ENCODE measurements around the gene USP40. TPM values are rescaled to one million over a fixed set of nuclear protein-coding genes. Genes with fewer than 3 reads are reported as not detected.

Gene USP40
- polyA plus RNA-seq, 1 donor (not counting 4 experiments of a cell fraction or from before 2014, with no cell fraction given) = 37.3 TPM

DNA sequence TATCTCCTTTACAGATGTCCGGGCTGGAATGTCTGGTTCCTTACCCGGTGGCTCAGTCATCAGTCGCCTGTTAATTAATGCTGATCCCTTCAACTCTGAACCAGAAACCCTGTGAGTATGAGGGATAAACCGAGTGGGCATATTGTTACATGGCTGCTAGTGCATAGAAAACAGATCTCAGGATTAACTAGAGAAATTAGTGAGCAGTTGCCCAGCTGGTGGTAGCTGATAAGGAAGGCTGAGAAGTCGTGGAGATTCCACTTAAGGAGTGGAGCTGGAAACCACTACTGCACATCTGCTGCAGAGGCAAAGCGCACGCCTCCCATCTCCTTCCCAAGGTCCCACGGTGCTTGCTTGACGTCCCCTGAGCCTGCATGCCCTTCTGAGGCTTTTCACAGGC lies 114.6 kb downstream of the USP40 start:
- peaks cover 9 to 11% of the 10 kb centered on the region in 2 experiments for H3K36me3 ChIP-seq (ENCODE audit: control insufficient read depth in 2 of 2, extremely low read depth in 1 of 2, insufficient read depth in 2 of 2, low read length in 2 of 2)

DNA sequence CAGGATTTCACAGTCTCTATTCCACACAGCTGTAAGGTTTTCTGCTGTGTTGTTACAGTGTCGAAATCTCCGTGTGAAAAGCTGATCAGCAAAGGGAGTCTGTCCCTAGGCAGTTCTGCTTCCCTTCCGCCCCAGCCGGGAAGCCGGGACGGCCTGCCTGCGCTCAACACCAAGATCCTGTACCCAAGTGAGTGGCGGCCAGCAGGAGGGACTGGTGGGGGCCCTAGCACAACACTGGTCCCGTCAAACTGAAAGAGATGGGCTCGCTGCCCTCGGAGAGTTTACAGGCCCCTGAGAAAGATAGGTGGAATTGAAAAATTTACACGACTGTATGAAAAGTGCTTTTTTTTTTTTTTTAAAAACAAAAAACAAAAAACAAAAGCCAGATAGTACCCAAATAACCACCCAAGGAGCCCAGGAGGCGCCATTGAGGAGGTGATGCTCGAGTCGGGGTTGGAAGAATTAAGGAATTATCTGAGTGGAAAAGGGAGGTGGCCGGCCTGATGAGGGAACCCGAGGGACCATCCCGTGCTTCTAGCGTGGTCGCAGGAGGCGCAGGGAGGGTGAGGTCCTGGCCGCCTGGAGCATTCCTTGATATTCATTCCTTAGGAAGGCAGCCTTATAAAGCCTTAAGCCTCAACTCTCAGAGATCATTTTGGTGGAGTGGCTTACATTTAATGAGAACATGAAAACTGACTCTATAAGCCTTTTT lies 115.6 kb downstream of the USP40 start:
- no peaks in the 10 kb centered on the region for H3K9me3 ChIP-seq (ENCODE audit: control insufficient read depth, low read depth, low read length)
- no peaks in the 10 kb centered on the region for H3K4me1 ChIP-seq (ENCODE audit: control insufficient read depth, extremely low read depth, insufficient read depth, low read length)
- H3K27ac ChIP-seq (ENCODE audit: control insufficient read depth, insufficient read depth, low read length) = no peak overlapping the region
- H3K27me3 ChIP-seq (ENCODE audit: control insufficient read depth, extremely low read depth, insufficient read depth, low read length) = no peaks in the 10 kb centered on the region
- no peak overlapping the region for H3K4me3 ChIP-seq (ENCODE audit: control insufficient read depth in 2 of 3, extremely low read depth in 1 of 3, insufficient read depth in 2 of 3, low read depth in 1 of 3, low read length in 3 of 3)
- no peaks in the 10 kb centered on the region for H3K79me2 ChIP-seq (ENCODE audit: control insufficient read depth, insufficient read depth, low read length)
- no peaks in the 10 kb centered on the region for H4K20me1 ChIP-seq (ENCODE audit: control insufficient read depth, extremely low read depth, insufficient read depth, low read length)
- no peak for DNase-seq (ENCODE audit: low read depth, low spot score)
- no peak overlapping the region for H3K4me2 ChIP-seq (ENCODE audit: control insufficient read depth, extremely low read depth, insufficient read depth, low read depth, low read length)
- H3K9me1 ChIP-seq (ENCODE audit: control insufficient read depth, extremely low read depth, insufficient read depth, low read length) = no peaks in the 10 kb centered on the region
- TF ChIP-seq, protein P1, sequence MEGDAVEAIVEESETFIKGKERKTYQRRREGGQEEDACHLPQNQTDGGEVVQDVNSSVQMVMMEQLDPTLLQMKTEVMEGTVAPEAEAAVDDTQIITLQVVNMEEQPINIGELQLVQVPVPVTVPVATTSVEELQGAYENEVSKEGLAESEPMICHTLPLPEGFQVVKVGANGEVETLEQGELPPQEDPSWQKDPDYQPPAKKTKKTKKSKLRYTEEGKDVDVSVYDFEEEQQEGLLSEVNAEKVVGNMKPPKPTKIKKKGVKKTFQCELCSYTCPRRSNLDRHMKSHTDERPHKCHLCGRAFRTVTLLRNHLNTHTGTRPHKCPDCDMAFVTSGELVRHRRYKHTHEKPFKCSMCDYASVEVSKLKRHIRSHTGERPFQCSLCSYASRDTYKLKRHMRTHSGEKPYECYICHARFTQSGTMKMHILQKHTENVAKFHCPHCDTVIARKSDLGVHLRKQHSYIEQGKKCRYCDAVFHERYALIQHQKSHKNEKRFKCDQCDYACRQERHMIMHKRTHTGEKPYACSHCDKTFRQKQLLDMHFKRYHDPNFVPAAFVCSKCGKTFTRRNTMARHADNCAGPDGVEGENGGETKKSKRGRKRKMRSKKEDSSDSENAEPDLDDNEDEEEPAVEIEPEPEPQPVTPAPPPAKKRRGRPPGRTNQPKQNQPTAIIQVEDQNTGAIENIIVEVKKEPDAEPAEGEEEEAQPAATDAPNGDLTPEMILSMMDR (optimal IDR thresholded peaks at IDR 0.05 in 1 of 3, IDR thresholded peaks at IDR 0.05 in 1 of 3, conservative IDR thresholded peaks at IDR 0.05 in 1 of 3; ENCODE audit: extremely low read depth in 1 of 3, insufficient read depth in 2 of 3, low read length in 3 of 3) = no peak
- TF ChIP-seq EZH2 (IDR thresholded peaks at IDR 0.05; ENCODE audit: low read length) = no peak
- peaks cover 7 to 16% of the 10 kb centered on the region in 2 experiments for H3K36me3 ChIP-seq (ENCODE audit: control insufficient read depth in 2 of 2, extremely low read depth in 1 of 2, insufficient read depth in 2 of 2, low read length in 2 of 2)
- dilution Hi-C loops (cut with MboI; ENCODE audit: extremely low pct_ligation_motif_present, low sequenced_read_pairs) = no loop called here
- no peak overlapping the region for H2AFZ ChIP-seq (ENCODE audit: control insufficient read depth, low read length)
- H3K9ac ChIP-seq (ENCODE audit: control insufficient read depth, extremely low read depth, insufficient read depth, low read length) = no peak overlapping the region
- no peak for FAIRE-seq

More for the DNA sequence above, 114.6 kb downstream of the USP40 start:
- Histone ChIP-seq H3K4me1 (ENCODE audit: control insufficient read depth, extremely low read depth, insufficient read depth, low read length) (no peaks in the 10 kb centered on the region), H4K20me1 (ENCODE audit: control insufficient read depth, extremely low read depth, insufficient read depth, low read length) (no peaks in the 10 kb centered on the region), H3K9ac (ENCODE audit: control insufficient read depth, extremely low read depth, insufficient read depth, low read length) (no peak overlapping the region), H3K4me3 (ENCODE audit: control insufficient read depth in 2 of 3, extremely low read depth in 1 of 3, insufficient read depth in 2 of 3, low read depth in 1 of 3, low read length in 3 of 3) (no peak overlapping the region), H3K9me1 (ENCODE audit: control insufficient read depth, extremely low read depth, insufficient read depth, low read length) (no peaks in the 10 kb centered on the region), H3K4me2 (ENCODE audit: control insufficient read depth, extremely low read depth, insufficient read depth, low read depth, low read length) (no peak overlapping the region), H3K27ac (ENCODE audit: control insufficient read depth, insufficient read depth, low read length) (no peak overlapping the region), H3K79me2 (ENCODE audit: control insufficient read depth, insufficient read depth, low read length) (no peaks in the 10 kb centered on the region), H3K9me3 (ENCODE audit: control insufficient read depth, low read depth, low read length) (no peaks in the 10 kb centered on the region), H2AFZ (ENCODE audit: control insufficient read depth, low read length) (no peak overlapping the region), H3K27me3 (ENCODE audit: control insufficient read depth, extremely low read depth, insufficient read depth, low read length) (no peaks in the 10 kb centered on the region)
- TF ChIP-seq, protein P1 (optimal IDR thresholded peaks at IDR 0.05 in 1 of 3, IDR thresholded peaks at IDR 0.05 in 1 of 3, conservative IDR thresholded peaks at IDR 0.05 in 1 of 3; ENCODE audit: extremely low read depth in 1 of 3, insufficient read depth in 2 of 3, low read length in 3 of 3) = no peak
- TF ChIP-seq EZH2 (IDR thresholded peaks at IDR 0.05; ENCODE audit: low read length) = no peak
- DNase-seq (ENCODE audit: low read depth, low spot score) (no peak), FAIRE-seq (no peak)
- dilution Hi-C loops (cut with MboI; ENCODE audit: extremely low pct_ligation_motif_present, low sequenced_read_pairs) = no loop called here

Measured in keratinocyte (primary cell).